ENCODE data around the gene ATXN1L.

- TF ChIP-seq CTCF (IDR thresholded peaks at IDR 0.05) (no peak), POLR2A (IDR thresholded peaks at IDR 0.05) (no peak)
These were observed 23.3 kb downstream of the ATXN1L start for GRCh38 chr16:71869089-71869488.

Data from prostate gland (tissue), 2 donors.